ENCODE measurements around the gene DBI. TPM values are rescaled to one million over a fixed set of nuclear protein-coding genes. Genes with fewer than 3 reads are reported as not detected.
"Not testable (repeated sequence)": the region's sequence is repeated elsewhere in the genome, so short reads cannot be mapped to it uniquely, and the experiment has no call there.

Gene DBI
- total RNA-seq, 1 donor from 2014 or later: 32.1 TPM

GRCh38 chr2:119366161-119366648 is 572 bp upstream of the DBI start:
- peak; percentile 54 for DNase-seq

- no peak for DNase-seq
Observed at GRCh38 chr2:119367472-119368099, 809 bp downstream of the DBI start.

GRCh38 chr2:119369845-119370244 is 3.1 kb downstream of the DBI start:
- DNase-seq: no peak

GRCh38 chr2:119371111-119371510 is 4.3 kb downstream of the DBI start:
- DNase-seq: peak; percentile 72

- no peak for DNase-seq
Observed at GRCh38 chr2:119372778-119373568, 6.2 kb downstream of the DBI start.

- DNase-seq: not testable (repeated sequence)
Observed at GRCh38 chr2:119373907-119374745, 7.3 kb downstream of the DBI start.

- not testable (repeated sequence) for DNase-seq
Observed at GRCh38 chr2:119376406-119376805, 9.6 kb downstream of the DBI start.

GRCh38 chr2:119376810-119377209 is 10.0 kb downstream of the DBI start:
- no peak for DNase-seq

- DNase-seq: no peak
Observed at GRCh38 chr2:119377294-119377992, 10.7 kb downstream of the DBI start.

GRCh38 chr2:119377993-119378345 is 11.2 kb downstream of the DBI start:
- DNase-seq: no peak

- DNase-seq: no peak
Observed at GRCh38 chr2:119378566-119378965, 11.8 kb downstream of the DBI start.

- DNase-seq: no peak
Observed at GRCh38 chr2:119383410-119384140, 16.8 kb downstream of the DBI start.

GRCh38 chr2:119384971-119385370 is 18.2 kb downstream of the DBI start:
- DNase-seq: no peak

- no peak for DNase-seq
Observed at GRCh38 chr2:119385466-119385865, 18.7 kb downstream of the DBI start.

GRCh38 chr2:119387381-119388129 is 20.8 kb downstream of the DBI start:
- peak; percentile 75 for DNase-seq

GRCh38 chr2:119389615-119390306 is 23.0 kb downstream of the DBI start:
- DNase-seq: no peak

GRCh38 chr2:119393971-119394748 is 27.4 kb downstream of the DBI start:
- no peak for DNase-seq

GRCh38 chr2:119397196-119397595 is 30.4 kb downstream of the DBI start:
- DNase-seq: no peak

GRCh38 chr2:119402106-119402505 is 35.3 kb downstream of the DBI start:
- no peak for DNase-seq

Data from occipital lobe (tissue), 2 donors.